Vagina (tissue), 2 donors: ENCODE results near the gene DDX31.

Experiments used
- CTCF ChIP-seq, 3 experiments: fragments of 450-650 bp in 2 of 3; fragments of 200-600 bp in 1 of 3; sonication (generic) in 1 of 3; IDR thresholded peaks; one replicate each; pipeline ENCODE4 v1.5.1; 2017 to 2019; ENCODE audit warnings: antibody characterized with exemption in 3 of 3, mild to moderate bottlenecking in 2 of 3, moderate library complexity in 2 of 3
- POLR2AphosphoS5 ChIP-seq, 2 donors: sonication (generic); formaldehyde crosslinking; IDR thresholded peaks; one replicate each; pipeline ENCODE4 v1.9.0; 2017; ENCODE audit warnings: antibody characterized with exemption in 2 of 2, mild to moderate bottlenecking in 2 of 2, low read depth in 1 of 2; ENCODE audit not compliant: insufficient read depth in 1 of 2

GRCh38 chr9:132631685-132632084 is 38.1 kb downstream of the DDX31 start:
- no peak for TF ChIP-seq CTCF (IDR thresholded peaks at IDR 0.05)
- TF ChIP-seq POLR2AphosphoS5 (IDR thresholded peaks at IDR 0.05; ENCODE audit: insufficient read depth in 1 of 2, low read depth in 1 of 2) = no peak
